ENCODE results near the gene DLD. TPM values are rescaled to one million over a fixed set of nuclear protein-coding genes. Genes with fewer than 3 reads are reported as not detected.

The DLD gene
- total and polyA plus RNA-seq, 2 of the 13 experiments (the other 11 are each of a cell fraction or from before 2014, with no cell fraction given), result 56.8 to 95.2 TPM

DNA sequence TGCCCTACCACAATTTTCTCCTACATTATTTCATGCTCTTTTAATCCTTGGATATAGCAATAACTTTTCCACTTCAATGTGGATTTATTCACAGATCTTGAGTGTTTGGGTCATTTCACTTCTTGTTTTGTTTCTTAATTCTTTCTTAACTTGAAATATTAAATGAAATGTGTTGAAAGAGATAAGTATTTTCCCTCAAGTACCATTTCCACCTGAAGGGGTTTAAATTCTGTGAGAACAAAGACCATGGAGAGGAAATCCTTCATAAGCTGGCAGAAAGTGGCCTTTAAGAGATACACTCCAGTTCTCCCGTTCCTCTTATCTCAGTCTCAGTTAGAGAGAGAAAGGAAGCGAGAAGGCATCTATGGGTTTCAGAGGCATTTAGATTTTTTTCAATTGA lies 14.1 kb upstream of the DLD start:
- 32% methylated on average over 2 of the region's 2 CpGs for WGBS (ENCODE audit: low lambda C conversion rate)
- BruUV-seq (replicated peaks), result no TSS peak
- Histone ChIP-seq H3K4me1 (ENCODE audit: insufficient read depth, low read length) (no peaks in the 10 kb centered on the region), H3K4me2 (ENCODE audit: low read depth, low read length) (no peak overlapping the region), H4K20me1 (ENCODE audit: insufficient read depth, low read length) (no peaks in the 10 kb centered on the region), H3K27me3 (ENCODE audit: control insufficient read depth in 1 of 2, insufficient read depth in 2 of 2, low read length in 2 of 2) (peaks cover 0 to 9% of the 10 kb centered on the region in 2 experiments; a peak in 2 of 5 replicates), H2AFZ (ENCODE audit: low read length) (no peak overlapping the region), H3K27ac (ENCODE audit: extremely low read length, insufficient read depth, low read length) (no peak overlapping the region), H3K79me2 (ENCODE audit: insufficient read depth, low read length) (no peaks in the 10 kb centered on the region), H3K4me3 (replicated peaks in 1 of 3; ENCODE audit: insufficient read depth in 1 of 3, low read depth in 2 of 3, low read length in 3 of 3) (no peak overlapping the region), H3K9ac (ENCODE audit: insufficient read depth, low read depth, low read length) (no peak overlapping the region), H3K36me3 (replicated peaks in 1 of 2; ENCODE audit: control insufficient read depth in 1 of 2, insufficient read depth in 2 of 2, low read length in 2 of 2) (no peaks in the 10 kb centered on the region), H3K9me3 (ENCODE audit: low read length) (no peaks in the 10 kb centered on the region)
- FAIRE-seq (no peak), ATAC-seq (no peak), DNase-seq (ENCODE audit: low spot score) (no peak)
- CTCF ChIA-PET (ENCODE audit: low intra/inter-chr PET ratio, low total read pairs), result no interaction called here
- TF ChIP-seq ASH2L (IDR thresholded peaks at IDR 0.05; ENCODE audit: insufficient read length, low read depth, low read length), result no peak
- TF ChIP-seq POLR2A (IDR thresholded peaks at IDR 0.05; ENCODE audit: insufficient read depth in 1 of 2, low read depth in 2 of 2, low read length in 2 of 2), result no peak
- TF ChIP-seq, protein P1, sequence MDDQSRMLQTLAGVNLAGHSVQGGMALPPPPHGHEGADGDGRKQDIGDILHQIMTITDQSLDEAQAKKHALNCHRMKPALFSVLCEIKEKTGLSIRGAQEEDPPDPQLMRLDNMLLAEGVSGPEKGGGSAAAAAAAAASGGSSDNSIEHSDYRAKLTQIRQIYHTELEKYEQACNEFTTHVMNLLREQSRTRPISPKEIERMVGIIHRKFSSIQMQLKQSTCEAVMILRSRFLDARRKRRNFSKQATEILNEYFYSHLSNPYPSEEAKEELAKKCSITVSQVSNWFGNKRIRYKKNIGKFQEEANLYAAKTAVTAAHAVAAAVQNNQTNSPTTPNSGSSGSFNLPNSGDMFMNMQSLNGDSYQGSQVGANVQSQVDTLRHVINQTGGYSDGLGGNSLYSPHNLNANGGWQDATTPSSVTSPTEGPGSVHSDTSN (CRISPR knock-in tag; IDR thresholded peaks at IDR 0.05; ENCODE audit: borderline replicate concordance), result no peak
- TF ChIP-seq HNRNPLL (IDR thresholded peaks at IDR 0.05; ENCODE audit: low read depth, low read length, poor library complexity, severe bottlenecking), result no peak
- TF ChIP-seq CC2D1A (CRISPR knock-in tag; IDR thresholded peaks at IDR 0.05), result no peak
- in situ Hi-C loops (cut with HindIII; ENCODE audit: extremely low pct_ligation_motif_present, low pct_unique_long_range_greater_than_20kb), result loop anchor here (25.0 kb wide), 1 partner anchor 665 kb away; no protein-coding TSS in a partner anchor
- intact Hi-C loops (cut with micrococcal nuclease; ENCODE audit: unreplicated experiment), result no loop called here
- POLR2A ChIA-PET, result interaction anchor here (2.3 kb wide), 1 partner anchor 134 kb away, joined by 12 read pairs; the partner anchor contains the start of gene CBLL1

- no TSS peak for BruUV-seq (replicated peaks)
- Histone ChIP-seq H3K9me3 (ENCODE audit: low read length) (no peaks in the 10 kb centered on the region), H3K79me2 (ENCODE audit: insufficient read depth, low read length) (no peaks in the 10 kb centered on the region), H3K4me1 (ENCODE audit: insufficient read depth, low read length) (no peaks in the 10 kb centered on the region), H3K27ac (ENCODE audit: extremely low read length, insufficient read depth, low read length) (no peak overlapping the region), H3K9ac (ENCODE audit: insufficient read depth, low read depth, low read length) (no peak overlapping the region), H3K4me3 (replicated peaks in 1 of 3; ENCODE audit: insufficient read depth in 1 of 3, low read depth in 2 of 3, low read length in 3 of 3) (no peak overlapping the region), H2AFZ (ENCODE audit: low read length) (no peak overlapping the region), H3K27me3 (ENCODE audit: control insufficient read depth in 1 of 2, insufficient read depth in 2 of 2, low read length in 2 of 2) (peaks cover 0 to 6% of the 10 kb centered on the region in 2 experiments; a peak in 1 of 5 replicates), H3K36me3 (replicated peaks in 1 of 2; ENCODE audit: control insufficient read depth in 1 of 2, insufficient read depth in 2 of 2, low read length in 2 of 2) (no peaks in the 10 kb centered on the region), H3K4me2 (ENCODE audit: low read depth, low read length) (no peak overlapping the region), H4K20me1 (ENCODE audit: insufficient read depth, low read length) (no peaks in the 10 kb centered on the region)
- TF ChIP-seq YEATS2 (CRISPR knock-in tag; IDR thresholded peaks at IDR 0.05; ENCODE audit: borderline replicate concordance) (no peak), MAFF (IDR thresholded peaks at IDR 0.05; ENCODE audit: low read depth, low read length) (peak; percentile 80), MAFK (conservative IDR thresholded peaks at IDR 0.05 in 1 of 2, IDR thresholded peaks at IDR 0.05 in 1 of 2; ENCODE audit: low read length in 2 of 2) (peak; percentile 83 to 87), USF2 (IDR thresholded peaks at IDR 0.05; ENCODE audit: low read depth, low read length) (no peak), USF2 (CRISPR knock-in tag; IDR thresholded peaks at IDR 0.05; ENCODE audit: borderline replicate concordance) (peak; percentile 50; the same call in 1 of the 2 replicates)
- DNase-seq (ENCODE audit: low spot score) (no peak), ATAC-seq (no peak), FAIRE-seq (no peak)
- in situ Hi-C loops (cut with HindIII; ENCODE audit: extremely low pct_ligation_motif_present, low pct_unique_long_range_greater_than_20kb), result loop anchor here (25.0 kb wide), 1 partner anchor 666 kb away; no protein-coding TSS in a partner anchor
- ChIA-PET POLR2A (interaction anchor here (2.3 kb wide), 1 partner anchor 135 kb away, joined by 12 read pairs; the partner anchor contains the start of gene CBLL1), CTCF (ENCODE audit: low intra/inter-chr PET ratio, low total read pairs) (no interaction called here)
- intact Hi-C loops (cut with micrococcal nuclease; ENCODE audit: unreplicated experiment), result loop anchor here (2.0 kb wide), 1 partner anchor 269 kb away; no protein-coding TSS in a partner anchor
- 2% methylated on average over 5 of the region's 5 CpGs for WGBS (ENCODE audit: low lambda C conversion rate)
These were observed 13.1 kb upstream of the DLD start for GRCh38 chr7:107877731-107878382.

Data from HepG2 (cell line).